Measurements from ENCODE around the gene GOLT1B.

DNA sequence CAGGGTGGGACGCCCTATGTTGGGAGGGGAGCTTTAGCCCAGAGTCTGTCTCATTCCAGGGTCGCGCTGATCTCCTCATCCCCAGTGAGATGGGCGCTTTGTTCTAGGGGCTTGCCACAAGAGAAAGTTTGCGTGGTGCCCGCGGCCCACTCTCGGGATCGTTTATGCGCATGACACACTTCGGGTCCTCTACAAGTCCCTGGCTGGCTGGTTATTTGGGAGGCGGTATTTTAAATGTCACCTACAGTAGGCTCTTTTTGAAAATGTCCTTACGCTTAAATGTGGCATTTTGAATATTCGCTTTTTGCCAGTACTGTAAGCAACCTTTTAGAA lies 541 bp downstream of the GOLT1B start:
- TF ChIP-seq, protein P1, sequence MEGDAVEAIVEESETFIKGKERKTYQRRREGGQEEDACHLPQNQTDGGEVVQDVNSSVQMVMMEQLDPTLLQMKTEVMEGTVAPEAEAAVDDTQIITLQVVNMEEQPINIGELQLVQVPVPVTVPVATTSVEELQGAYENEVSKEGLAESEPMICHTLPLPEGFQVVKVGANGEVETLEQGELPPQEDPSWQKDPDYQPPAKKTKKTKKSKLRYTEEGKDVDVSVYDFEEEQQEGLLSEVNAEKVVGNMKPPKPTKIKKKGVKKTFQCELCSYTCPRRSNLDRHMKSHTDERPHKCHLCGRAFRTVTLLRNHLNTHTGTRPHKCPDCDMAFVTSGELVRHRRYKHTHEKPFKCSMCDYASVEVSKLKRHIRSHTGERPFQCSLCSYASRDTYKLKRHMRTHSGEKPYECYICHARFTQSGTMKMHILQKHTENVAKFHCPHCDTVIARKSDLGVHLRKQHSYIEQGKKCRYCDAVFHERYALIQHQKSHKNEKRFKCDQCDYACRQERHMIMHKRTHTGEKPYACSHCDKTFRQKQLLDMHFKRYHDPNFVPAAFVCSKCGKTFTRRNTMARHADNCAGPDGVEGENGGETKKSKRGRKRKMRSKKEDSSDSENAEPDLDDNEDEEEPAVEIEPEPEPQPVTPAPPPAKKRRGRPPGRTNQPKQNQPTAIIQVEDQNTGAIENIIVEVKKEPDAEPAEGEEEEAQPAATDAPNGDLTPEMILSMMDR (IDR thresholded peaks at IDR 0.05): no peak
- no peak for TF ChIP-seq POLR2A (IDR thresholded peaks at IDR 0.05)

Measured in lower leg skin (tissue), 3 donors.